ENCODE data around the gene ATAD5.

GRCh38 chr17:30812218-30813177 is 19.3 kb upstream of the ATAD5 start:
- TF ChIP-seq E2F5 (CRISPR knock-in tag; IDR thresholded peaks at IDR 0.05) (no peak), JUN (CRISPR knock-in tag; IDR thresholded peaks at IDR 0.05) (no peak), SMAD4 (CRISPR knock-in tag; IDR thresholded peaks at IDR 0.05) (no peak), CTCF (IDR thresholded peaks at IDR 0.05) (no peak), NR1H2 (CRISPR knock-in tag; IDR thresholded peaks at IDR 0.05) (no peak), MXD4 (CRISPR knock-in tag; IDR thresholded peaks at IDR 0.05; ENCODE audit: borderline replicate concordance) (no peak), NR2C2 (CRISPR knock-in tag; IDR thresholded peaks at IDR 0.05) (no peak), ZNF425 (CRISPR knock-in tag; conservative IDR thresholded peaks at IDR 0.05) (no peak), MAX (CRISPR knock-in tag; IDR thresholded peaks at IDR 0.05) (no peak), GABPB1 (CRISPR knock-in tag; IDR thresholded peaks at IDR 0.05) (no peak), USF1 (CRISPR knock-in tag; IDR thresholded peaks at IDR 0.05) (no peak), ESRRA (CRISPR knock-in tag; IDR thresholded peaks at IDR 0.05; ENCODE audit: borderline replicate concordance) (no peak)
